Dendritic cell treated with granulocyte-macrophage colony-stimulating factor and Interleukin-4, amounts not matched to agents 40 ng/mL and 50 ng/mL, for 4 days (primary cell): ENCODE data around the gene CD93.

Experiments used
- H3K27ac Mint-ChIP-seq: one replicate; pipeline ENCODE4 v1.8.0; 2022; ENCODE audit warnings: mild to moderate bottlenecking, mixed read lengths
- H3K27me3 Mint-ChIP-seq: one replicate; pipeline ENCODE4 v1.8.0; 2022; ENCODE audit warnings: mild to moderate bottlenecking, mixed read lengths
- H3K36me3 Mint-ChIP-seq: one replicate; pipeline ENCODE4 v1.8.0; 2022; ENCODE audit warnings: low read depth, mixed read lengths
- H3K4me1 Mint-ChIP-seq: one replicate; pipeline ENCODE4 v1.8.0; 2022; ENCODE audit warnings: low read depth, mixed read lengths
- H3K4me3 Mint-ChIP-seq: one replicate; pipeline ENCODE4 v1.8.0; 2022; ENCODE audit warnings: mild to moderate bottlenecking, moderate library complexity, mixed read lengths
- H3K9me3 Mint-ChIP-seq: one replicate; pipeline ENCODE4 v1.8.0; 2022; ENCODE audit warnings: mixed read lengths
- intact Hi-C: fragments of 100-400 bp; cut with micrococcal nuclease; formaldehyde crosslinking; loops from one replicate; pipeline ENCODE4 v1.15.0; 2022

The CD93 gene

GRCh38 chr20:23088866-23089265 is 2.7 kb upstream of the CD93 start:
- Mint-ChIP-seq H3K4me3 (no peak overlapping the region), H3K27ac (peak overlapping the region; percentile 98), H3K36me3 (no peaks in the 10 kb centered on the region), H3K9me3 (no peaks in the 10 kb centered on the region), H3K27me3 (no peaks in the 10 kb centered on the region), H3K4me1 (peaks cover 80% of the 10 kb centered on the region)
- intact Hi-C loops, result loop anchor here (5.0 kb wide), 3 partner anchors 37 to 58 kb away; no protein-coding TSS in a partner anchor

- peaks cover 85% of the 10 kb centered on the region for H3K4me1 Mint-ChIP-seq
- H3K9me3 Mint-ChIP-seq, result no peaks in the 10 kb centered on the region
- intact Hi-C loops, result loop anchor here (2.0 to 5.0 kb wide), 4 partner anchors 15 to 60 kb away; no protein-coding TSS in a partner anchor
- H3K36me3 Mint-ChIP-seq, result no peaks in the 10 kb centered on the region
- no peaks in the 10 kb centered on the region for H3K27me3 Mint-ChIP-seq
- H3K27ac Mint-ChIP-seq, result peak overlapping the region; percentile 98
- H3K4me3 Mint-ChIP-seq, result peak overlapping the region; percentile 79
These were observed 1.6 kb upstream of the CD93 start for GRCh38 chr20:23087587-23088251.

- Mint-ChIP-seq H3K4me1 (peaks cover 89% of the 10 kb centered on the region), H3K27me3 (no peaks in the 10 kb centered on the region), H3K27ac (peak overlapping the region; percentile 98), H3K36me3 (peaks cover 6% of the 10 kb centered on the region), H3K9me3 (no peaks in the 10 kb centered on the region), H3K4me3 (peak overlapping the region; percentile 79)
- intact Hi-C loops, result loop anchor here (2.0 to 5.0 kb wide), 4 partner anchors 16 to 60 kb away; no protein-coding TSS in a partner anchor
These were observed 847 bp upstream of the CD93 start for GRCh38 chr20:23086931-23087411.

GRCh38 chr20:23085436-23086055 is 578 bp downstream of the CD93 start:
- intact Hi-C loops, result loop anchor here (2.0 to 5.0 kb wide), 4 partner anchors 17 to 62 kb away; no protein-coding TSS in a partner anchor
- Mint-ChIP-seq H3K4me1 (peaks cover 92% of the 10 kb centered on the region), H3K9me3 (no peaks in the 10 kb centered on the region), H3K36me3 (peaks cover 21% of the 10 kb centered on the region), H3K4me3 (peak overlapping the region; percentile 79), H3K27ac (peak overlapping the region; percentile 98), H3K27me3 (no peaks in the 10 kb centered on the region)

GRCh38 chr20:23084845-23085365 is 1.2 kb downstream of the CD93 start:
- intact Hi-C loops, result loop anchor here (5.0 kb wide), 4 partner anchors 32 to 62 kb away; no protein-coding TSS in a partner anchor
- H3K27me3 Mint-ChIP-seq, result no peaks in the 10 kb centered on the region
- H3K27ac Mint-ChIP-seq, result peak overlapping the region; percentile 98
- H3K4me3 Mint-ChIP-seq, result peak overlapping the region; percentile 79
- H3K9me3 Mint-ChIP-seq, result no peaks in the 10 kb centered on the region
- peaks cover 22% of the 10 kb centered on the region for H3K36me3 Mint-ChIP-seq
- peaks cover 90% of the 10 kb centered on the region for H3K4me1 Mint-ChIP-seq

- H3K27ac Mint-ChIP-seq, result peak overlapping the region; percentile 98
- H3K9me3 Mint-ChIP-seq, result no peaks in the 10 kb centered on the region
- no peaks in the 10 kb centered on the region for H3K27me3 Mint-ChIP-seq
- peaks cover 89% of the 10 kb centered on the region for H3K4me1 Mint-ChIP-seq
- peak overlapping the region; percentile 79 for H3K4me3 Mint-ChIP-seq
- intact Hi-C loops, result loop anchor here (5.0 kb wide), 1 partner anchor 33 kb away; no protein-coding TSS in a partner anchor
- H3K36me3 Mint-ChIP-seq, result peaks cover 22% of the 10 kb centered on the region
These were observed 1.8 kb downstream of the CD93 start for GRCh38 chr20:23084282-23084844.

GRCh38 chr20:23083553-23084220 is 2.4 kb downstream of the CD93 start:
- H3K4me1 Mint-ChIP-seq, result peaks cover 91% of the 10 kb centered on the region
- peak overlapping the region; percentile 79 for H3K4me3 Mint-ChIP-seq
- peaks cover 27% of the 10 kb centered on the region for H3K36me3 Mint-ChIP-seq
- no peaks in the 10 kb centered on the region for H3K27me3 Mint-ChIP-seq
- intact Hi-C loops, result loop anchor here (5.0 kb wide), 1 partner anchor 34 kb away; no protein-coding TSS in a partner anchor
- H3K9me3 Mint-ChIP-seq, result no peaks in the 10 kb centered on the region
- peak overlapping the region; percentile 98 for H3K27ac Mint-ChIP-seq

GRCh38 chr20:23082846-23083552 is 3.1 kb downstream of the CD93 start:
- H3K36me3 Mint-ChIP-seq, result peaks cover 29% of the 10 kb centered on the region
- peak overlapping the region; percentile 79 for H3K4me3 Mint-ChIP-seq
- H3K9me3 Mint-ChIP-seq, result no peaks in the 10 kb centered on the region
- H3K27me3 Mint-ChIP-seq, result no peaks in the 10 kb centered on the region
- peaks cover 91% of the 10 kb centered on the region for H3K4me1 Mint-ChIP-seq
- intact Hi-C loops, result loop anchor here (5.0 kb wide), 1 partner anchor 34 kb away; no protein-coding TSS in a partner anchor
- peak overlapping the region; percentile 98 for H3K27ac Mint-ChIP-seq

GRCh38 chr20:23081263-23081819 is 4.8 kb downstream of the CD93 start:
- Mint-ChIP-seq H3K4me1 (peaks cover 81% of the 10 kb centered on the region), H3K4me3 (peak overlapping the region; percentile 10), H3K9me3 (no peaks in the 10 kb centered on the region), H3K27me3 (no peaks in the 10 kb centered on the region), H3K36me3 (peaks cover 29% of the 10 kb centered on the region), H3K27ac (peak overlapping the region; percentile 98)
- intact Hi-C loops, result loop anchor here (5.0 kb wide), 1 partner anchor 36 kb away; no protein-coding TSS in a partner anchor

- no peaks in the 10 kb centered on the region for H3K27me3 Mint-ChIP-seq
- no peaks in the 10 kb centered on the region for H3K9me3 Mint-ChIP-seq
- intact Hi-C loops, result loop anchor here (5.0 kb wide), 1 partner anchor 37 kb away; no protein-coding TSS in a partner anchor
- H3K4me1 Mint-ChIP-seq, result peaks cover 73% of the 10 kb centered on the region
- peaks cover 30% of the 10 kb centered on the region for H3K36me3 Mint-ChIP-seq
- H3K27ac Mint-ChIP-seq, result no peak overlapping the region
- H3K4me3 Mint-ChIP-seq, result no peak overlapping the region
These were observed 5.6 kb downstream of the CD93 start for GRCh38 chr20:23080521-23080920.

GRCh38 chr20:23079926-23080325 is 6.2 kb downstream of the CD93 start:
- H3K4me3 Mint-ChIP-seq, result no peak overlapping the region
- peaks cover 36% of the 10 kb centered on the region for H3K36me3 Mint-ChIP-seq
- no peaks in the 10 kb centered on the region for H3K27me3 Mint-ChIP-seq
- peaks cover 73% of the 10 kb centered on the region for H3K4me1 Mint-ChIP-seq
- no peaks in the 10 kb centered on the region for H3K9me3 Mint-ChIP-seq
- H3K27ac Mint-ChIP-seq, result no peak overlapping the region
- intact Hi-C loops, result loop anchor here (5.0 kb wide), 1 partner anchor 37 kb away; no protein-coding TSS in a partner anchor

- intact Hi-C loops, result no loop called here
- Mint-ChIP-seq H3K27ac (no peak overlapping the region), H3K9me3 (no peaks in the 10 kb centered on the region), H3K4me3 (no peak overlapping the region), H3K4me1 (peaks cover 71% of the 10 kb centered on the region), H3K36me3 (peaks cover 43% of the 10 kb centered on the region), H3K27me3 (no peaks in the 10 kb centered on the region)
These were observed 7.1 kb downstream of the CD93 start for GRCh38 chr20:23079016-23079351.
